ENCODE results near the gene VAV2.

DNA sequence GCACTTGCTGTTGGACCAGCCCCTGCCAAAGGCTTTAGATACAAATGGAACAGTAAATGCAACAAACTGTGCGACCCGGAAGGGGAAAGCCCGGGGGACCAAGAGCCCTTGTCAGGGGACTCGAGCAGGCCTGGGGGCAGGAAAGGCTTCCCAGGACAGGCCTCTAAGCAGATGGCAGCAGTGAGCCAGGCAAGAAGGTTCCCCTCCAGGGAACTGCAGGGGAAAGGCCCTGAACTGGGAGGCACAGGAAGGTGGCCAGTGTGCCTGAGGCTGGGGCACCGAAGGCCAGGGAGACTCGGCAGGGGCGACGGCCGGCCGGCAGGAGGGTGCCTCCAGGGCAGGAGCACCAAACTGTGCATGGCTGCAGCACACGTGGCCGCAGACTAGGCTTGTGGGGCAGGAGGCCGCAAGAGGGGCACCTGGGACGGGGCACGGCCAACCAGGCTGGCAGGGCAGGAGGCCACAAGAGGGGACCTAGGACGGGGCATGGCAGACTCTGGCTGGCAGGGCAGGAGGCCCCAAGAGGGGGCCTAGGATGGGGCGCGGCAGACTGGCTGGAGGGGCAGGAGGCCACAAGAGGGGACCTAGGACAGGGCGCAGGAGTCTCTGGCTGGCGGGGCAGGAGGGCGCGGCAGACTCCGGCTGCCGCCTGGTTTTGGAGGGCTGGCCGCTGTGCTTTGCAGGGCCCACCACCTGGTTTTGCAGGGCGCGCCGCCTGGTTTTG is 10.0 kb downstream of the VAV2 start:
- TF ChIP-seq TEAD4 (IDR thresholded peaks at IDR 0.05; ENCODE audit: borderline replicate concordance, insufficient read depth) (no peak), POLR2AphosphoS5 (IDR thresholded peaks at IDR 0.05; ENCODE audit: low read depth, low read length) (no peak), RCOR1 (IDR thresholded peaks at IDR 0.05; ENCODE audit: low read length) (no peak), MXI1 (IDR thresholded peaks at IDR 0.05; ENCODE audit: low read depth, low read length) (no peak)
- TF ChIP-seq, protein P1, sequence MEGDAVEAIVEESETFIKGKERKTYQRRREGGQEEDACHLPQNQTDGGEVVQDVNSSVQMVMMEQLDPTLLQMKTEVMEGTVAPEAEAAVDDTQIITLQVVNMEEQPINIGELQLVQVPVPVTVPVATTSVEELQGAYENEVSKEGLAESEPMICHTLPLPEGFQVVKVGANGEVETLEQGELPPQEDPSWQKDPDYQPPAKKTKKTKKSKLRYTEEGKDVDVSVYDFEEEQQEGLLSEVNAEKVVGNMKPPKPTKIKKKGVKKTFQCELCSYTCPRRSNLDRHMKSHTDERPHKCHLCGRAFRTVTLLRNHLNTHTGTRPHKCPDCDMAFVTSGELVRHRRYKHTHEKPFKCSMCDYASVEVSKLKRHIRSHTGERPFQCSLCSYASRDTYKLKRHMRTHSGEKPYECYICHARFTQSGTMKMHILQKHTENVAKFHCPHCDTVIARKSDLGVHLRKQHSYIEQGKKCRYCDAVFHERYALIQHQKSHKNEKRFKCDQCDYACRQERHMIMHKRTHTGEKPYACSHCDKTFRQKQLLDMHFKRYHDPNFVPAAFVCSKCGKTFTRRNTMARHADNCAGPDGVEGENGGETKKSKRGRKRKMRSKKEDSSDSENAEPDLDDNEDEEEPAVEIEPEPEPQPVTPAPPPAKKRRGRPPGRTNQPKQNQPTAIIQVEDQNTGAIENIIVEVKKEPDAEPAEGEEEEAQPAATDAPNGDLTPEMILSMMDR (IDR thresholded peaks at IDR 0.05), result no peak

Measured in SK-N-SH (cell line).